WTC11 (cell line): Measurements from ENCODE around the gene CD4. TPM values are rescaled to one million over a fixed set of nuclear protein-coding genes. Genes with fewer than 3 reads are reported as not detected.

ENCODE experiments used
- ATAC-seq: fragments of 200-7000 bp; cut with Tn5 transposase; 2 replicates; pipeline ENCODE4 v1.10.0; 2021; ENCODE audit warnings: mild to moderate bottlenecking, moderate library complexity
- CTCF ChIA-PET: fragments of 300-600 bp; sonication (Branson Sonifier 250); formaldehyde crosslinking; loops from one replicate; lab custom pipeline; 2021; ENCODE audit warnings: antibody characterized with exemption; lab: Charles Lee
- POLR2A ChIA-PET: fragments of 350-600 bp; sonication (Branson Sonifier 250); formaldehyde crosslinking; loops from one replicate; lab custom pipeline; 2021; ENCODE audit warnings: antibody characterized with exemption; lab: Charles Lee
- DNase-seq: peaks from one replicate; pipeline ENCODE4 v3.0.0; 2021; ENCODE audit warnings: low spot score
- H3K27ac Mint-ChIP-seq: 2 replicates; pipeline ENCODE4 v1.8.0; 2021; ENCODE audit warnings: mixed read lengths
- H3K27me3 Mint-ChIP-seq: 2 replicates; pipeline ENCODE4 v1.8.0; 2021; ENCODE audit warnings: low read depth, mild to moderate bottlenecking, moderate library complexity, mixed read lengths
- H3K36me3 Mint-ChIP-seq: 2 replicates; pipeline ENCODE4 v1.8.0; 2021; ENCODE audit warnings: mixed read lengths
- H3K4me1 Mint-ChIP-seq: 2 replicates; pipeline ENCODE4 v1.8.0; 2022; ENCODE audit warnings: mixed read lengths
- H3K4me3 Mint-ChIP-seq: 2 replicates; pipeline ENCODE4 v1.8.0; 2021; ENCODE audit warnings: mild to moderate bottlenecking, moderate library complexity, mixed read lengths
- H3K9me3 Mint-ChIP-seq: 2 replicates; pipeline ENCODE4 v1.8.0; 2021; ENCODE audit warnings: mixed read lengths
- CREB1 ChIP-seq: sonication (generic); formaldehyde crosslinking; IDR thresholded peaks from 2 replicates; pipeline ENCODE4 v1.8.0; 2023; ENCODE audit warnings: mild to moderate bottlenecking, missing genetic modification reagents
- ETV6 ChIP-seq: sonication (generic); formaldehyde crosslinking; IDR thresholded peaks from 2 replicates; pipeline ENCODE4 v1.8.1; 2022; ENCODE audit warnings: mild to moderate bottlenecking, missing genetic modification reagents
- HMGA2 ChIP-seq: fragments of 250-450 bp; sonication (Bioruptor Pico); IDR thresholded peaks from 2 replicates; pipeline ENCODE4 v1.4.0; 2021; ENCODE audit warnings: mild to moderate bottlenecking, moderate library complexity
- IRF2 ChIP-seq: sonication (generic); formaldehyde crosslinking; IDR thresholded peaks from 2 replicates; pipeline ENCODE4 v1.8.0; 2022; ENCODE audit warnings: low read depth, missing genetic modification reagents, borderline replicate concordance
- JAZF1 ChIP-seq: fragments of 250-450 bp; sonication (Bioruptor Pico); IDR thresholded peaks from 2 replicates; pipeline ENCODE4 v1.9.0; 2021; ENCODE audit warnings: moderate library complexity, mild to moderate bottlenecking, inconsistent platforms
- KAT7 ChIP-seq: sonication (generic); formaldehyde crosslinking; IDR thresholded peaks from 2 replicates; pipeline ENCODE4 v1.8.1; 2023; ENCODE audit warnings: missing genetic modification reagents, mild to moderate bottlenecking, borderline replicate concordance
- RORB ChIP-seq: fragments of 250-450 bp; sonication (Bioruptor Pico); IDR thresholded peaks from 2 replicates; pipeline ENCODE4 v1.9.0; 2021; ENCODE audit warnings: mild to moderate bottlenecking
- SMAD3 ChIP-seq: sonication (generic); formaldehyde crosslinking; IDR thresholded peaks from 2 replicates; pipeline ENCODE4 v1.8.0; 2022; ENCODE audit warnings: missing genetic modification reagents, mild to moderate bottlenecking, borderline replicate concordance
- SOX15 ChIP-seq: fragments of 250-450 bp; sonication (Bioruptor Pico); IDR thresholded peaks from 2 replicates; pipeline ENCODE4 v1.9.0; 2021; ENCODE audit warnings: mild to moderate bottlenecking
- TCF7 ChIP-seq: sonication (generic); formaldehyde crosslinking; IDR thresholded peaks from 2 replicates; pipeline ENCODE4 v1.8.0; 2022; ENCODE audit warnings: mild to moderate bottlenecking, low read depth, missing genetic modification reagents, moderate library complexity
- TP53 ChIP-seq: sonication (generic); formaldehyde crosslinking; IDR thresholded peaks from 2 replicates; pipeline ENCODE4 v1.8.1; 2023; ENCODE audit warnings: mild to moderate bottlenecking, missing genetic modification reagents
- ZNF121 ChIP-seq: sonication (generic); formaldehyde crosslinking; IDR thresholded peaks from 2 replicates; pipeline ENCODE4 v1.8.0; 2023; ENCODE audit warnings: missing genetic modification reagents
- total RNA-seq: library from RNA; stranded (reverse); gene quantifications from 3 replicates; pipeline ENCODE4 v1.2.3, GENCODE V29; 2021
- TF ChIP-seq, protein P1 (sequence below): sonication (generic); formaldehyde crosslinking; IDR thresholded peaks from 2 replicates; pipeline ENCODE4 v1.8.1; 2022; ENCODE audit warnings: low read depth, missing genetic modification reagents, borderline replicate concordance
- TF ChIP-seq, protein P2 (sequence below): sonication (generic); formaldehyde crosslinking; IDR thresholded peaks from 2 replicates; pipeline ENCODE4 v1.8.1; 2023; ENCODE audit warnings: mild to moderate bottlenecking, missing genetic modification reagents, moderate library complexity
- TF ChIP-seq, protein P3 (sequence below): sonication (generic); formaldehyde crosslinking; IDR thresholded peaks from 2 replicates; pipeline ENCODE4 v1.8.0; 2023; ENCODE audit warnings: mild to moderate bottlenecking, missing genetic modification reagents
- TF ChIP-seq, protein P4 (sequence below): sonication (generic); formaldehyde crosslinking; IDR thresholded peaks from 2 replicates; pipeline ENCODE4 v1.8.1; 2022; ENCODE audit warnings: mild to moderate bottlenecking, missing genetic modification reagents, moderate library complexity, borderline replicate concordance
- TF ChIP-seq, protein P5 (sequence below): fragments of 200-600 bp; IDR thresholded peaks from 2 replicates; pipeline ENCODE4 v1.8.0; 2022; ENCODE audit warnings: antibody characterized with exemption
- TF ChIP-seq, protein P6 (sequence below): sonication (generic); formaldehyde crosslinking; IDR thresholded peaks from 2 replicates; pipeline ENCODE4 v1.8.1; 2022; ENCODE audit warnings: low read depth, mild to moderate bottlenecking, moderate library complexity, missing genetic modification reagents, borderline replicate concordance

The CD4 gene
- total RNA-seq, 1 experiment from 2014 or later, result 2.5 TPM

DNA sequence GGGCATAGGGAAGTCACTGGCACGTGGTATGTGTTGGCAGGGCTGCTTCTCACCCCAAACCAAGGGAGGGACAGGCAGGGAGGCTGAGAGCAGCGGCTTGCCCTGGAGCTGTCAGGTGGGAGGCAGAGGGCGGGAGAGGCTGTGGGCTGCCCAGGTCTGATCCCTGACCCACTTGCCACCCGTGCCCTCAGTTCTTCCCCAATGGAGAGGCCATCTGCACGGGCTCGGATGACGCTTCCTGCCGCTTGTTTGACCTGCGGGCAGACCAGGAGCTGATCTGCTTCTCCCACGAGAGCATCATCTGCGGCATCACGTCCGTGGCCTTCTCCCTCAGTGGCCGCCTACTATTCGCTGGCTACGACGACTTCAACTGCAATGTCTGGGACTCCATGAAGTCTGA lies 56.1 kb downstream of the CD4 start:
- no peaks in the 10 kb centered on the region for H3K9me3 Mint-ChIP-seq
- no peak overlapping the region for H3K27ac Mint-ChIP-seq
- DNase-seq, result no peak
- no peak for ATAC-seq
- ChIA-PET CTCF (interaction anchor here (0.8 to 1.6 kb wide), 2 partner anchors 24 to 27 kb away, joined by 3 to 4 read pairs; no protein-coding TSS in a partner anchor), POLR2A (no interaction called here)
- no peak overlapping the region for H3K4me3 Mint-ChIP-seq
- peaks cover 12% of the 10 kb centered on the region for H3K4me1 Mint-ChIP-seq
- H3K36me3 Mint-ChIP-seq, result peaks cover 61% of the 10 kb centered on the region
- H3K27me3 Mint-ChIP-seq, result no peaks in the 10 kb centered on the region
- TF ChIP-seq SMAD3 (CRISPR knock-in tag) (no peak), TP53 (CRISPR knock-in tag) (no peak), RORB (CRISPR knock-in tag) (no peak)

DNA sequence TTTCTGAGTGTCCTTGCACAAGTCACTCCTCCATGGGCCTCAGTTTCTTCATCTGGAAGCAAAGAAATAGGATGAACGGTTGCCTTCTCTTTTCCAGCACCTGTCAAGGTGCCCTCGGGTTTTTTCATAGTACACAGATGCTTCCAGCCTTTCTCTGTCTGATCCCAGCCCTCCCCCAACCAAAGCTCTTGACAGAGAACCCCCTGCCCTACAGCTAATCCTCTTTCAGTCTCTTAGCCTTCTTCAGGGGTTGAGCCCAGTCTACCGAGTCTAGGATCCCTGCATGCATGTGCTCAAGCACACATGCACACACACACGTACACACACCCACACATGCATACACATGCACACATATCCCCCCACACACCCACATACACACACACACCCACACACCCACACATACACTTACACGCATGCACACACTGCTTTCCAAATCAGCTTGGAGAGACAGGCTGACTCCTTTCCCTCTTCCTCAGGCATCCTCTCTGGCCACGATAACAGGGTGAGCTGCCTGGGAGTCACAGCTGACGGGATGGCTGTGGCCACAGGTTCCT lies 57.1 kb downstream of the CD4 start:
- H3K36me3 Mint-ChIP-seq, result peaks cover 61% of the 10 kb centered on the region
- ChIA-PET CTCF (interaction anchor here (0.8 kb wide), 1 partner anchor 23 kb away, joined by 3 read pairs; no protein-coding TSS in a partner anchor), POLR2A (no interaction called here)
- no peaks in the 10 kb centered on the region for H3K9me3 Mint-ChIP-seq
- H3K27ac Mint-ChIP-seq, result no peak overlapping the region
- H3K27me3 Mint-ChIP-seq, result no peaks in the 10 kb centered on the region
- peaks cover 14% of the 10 kb centered on the region for H3K4me1 Mint-ChIP-seq
- TF ChIP-seq CREB1 (CRISPR knock-in tag), result no peak
- no peak for TF ChIP-seq HMGA2 (CRISPR knock-in tag)
- no peak for TF ChIP-seq KAT7 (CRISPR knock-in tag)
- TF ChIP-seq IRF2 (CRISPR knock-in tag), result no peak
- TF ChIP-seq JAZF1 (CRISPR knock-in tag), result no peak
- TF ChIP-seq ETV6 (CRISPR knock-in tag), result no peak
- TF ChIP-seq, protein P1, sequence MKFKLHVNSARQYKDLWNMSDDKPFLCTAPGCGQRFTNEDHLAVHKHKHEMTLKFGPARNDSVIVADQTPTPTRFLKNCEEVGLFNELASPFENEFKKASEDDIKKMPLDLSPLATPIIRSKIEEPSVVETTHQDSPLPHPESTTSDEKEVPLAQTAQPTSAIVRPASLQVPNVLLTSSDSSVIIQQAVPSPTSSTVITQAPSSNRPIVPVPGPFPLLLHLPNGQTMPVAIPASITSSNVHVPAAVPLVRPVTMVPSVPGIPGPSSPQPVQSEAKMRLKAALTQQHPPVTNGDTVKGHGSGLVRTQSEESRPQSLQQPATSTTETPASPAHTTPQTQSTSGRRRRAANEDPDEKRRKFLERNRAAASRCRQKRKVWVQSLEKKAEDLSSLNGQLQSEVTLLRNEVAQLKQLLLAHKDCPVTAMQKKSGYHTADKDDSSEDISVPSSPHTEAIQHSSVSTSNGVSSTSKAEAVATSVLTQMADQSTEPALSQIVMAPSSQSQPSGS, result no peak
- TF ChIP-seq, protein P2, sequence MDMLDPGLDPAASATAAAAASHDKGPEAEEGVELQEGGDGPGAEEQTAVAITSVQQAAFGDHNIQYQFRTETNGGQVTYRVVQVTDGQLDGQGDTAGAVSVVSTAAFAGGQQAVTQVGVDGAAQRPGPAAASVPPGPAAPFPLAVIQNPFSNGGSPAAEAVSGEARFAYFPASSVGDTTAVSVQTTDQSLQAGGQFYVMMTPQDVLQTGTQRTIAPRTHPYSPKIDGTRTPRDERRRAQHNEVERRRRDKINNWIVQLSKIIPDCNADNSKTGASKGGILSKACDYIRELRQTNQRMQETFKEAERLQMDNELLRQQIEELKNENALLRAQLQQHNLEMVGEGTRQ (CRISPR knock-in tag), result no peak
- TF ChIP-seq, protein P3, sequence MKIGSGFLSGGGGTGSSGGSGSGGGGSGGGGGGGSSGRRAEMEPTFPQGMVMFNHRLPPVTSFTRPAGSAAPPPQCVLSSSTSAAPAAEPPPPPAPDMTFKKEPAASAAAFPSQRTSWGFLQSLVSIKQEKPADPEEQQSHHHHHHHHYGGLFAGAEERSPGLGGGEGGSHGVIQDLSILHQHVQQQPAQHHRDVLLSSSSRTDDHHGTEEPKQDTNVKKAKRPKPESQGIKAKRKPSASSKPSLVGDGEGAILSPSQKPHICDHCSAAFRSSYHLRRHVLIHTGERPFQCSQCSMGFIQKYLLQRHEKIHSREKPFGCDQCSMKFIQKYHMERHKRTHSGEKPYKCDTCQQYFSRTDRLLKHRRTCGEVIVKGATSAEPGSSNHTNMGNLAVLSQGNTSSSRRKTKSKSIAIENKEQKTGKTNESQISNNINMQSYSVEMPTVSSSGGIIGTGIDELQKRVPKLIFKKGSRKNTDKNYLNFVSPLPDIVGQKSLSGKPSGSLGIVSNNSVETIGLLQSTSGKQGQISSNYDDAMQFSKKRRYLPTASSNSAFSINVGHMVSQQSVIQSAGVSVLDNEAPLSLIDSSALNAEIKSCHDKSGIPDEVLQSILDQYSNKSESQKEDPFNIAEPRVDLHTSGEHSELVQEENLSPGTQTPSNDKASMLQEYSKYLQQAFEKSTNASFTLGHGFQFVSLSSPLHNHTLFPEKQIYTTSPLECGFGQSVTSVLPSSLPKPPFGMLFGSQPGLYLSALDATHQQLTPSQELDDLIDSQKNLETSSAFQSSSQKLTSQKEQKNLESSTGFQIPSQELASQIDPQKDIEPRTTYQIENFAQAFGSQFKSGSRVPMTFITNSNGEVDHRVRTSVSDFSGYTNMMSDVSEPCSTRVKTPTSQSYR (CRISPR knock-in tag), result no peak
- TF ChIP-seq, protein P4, sequence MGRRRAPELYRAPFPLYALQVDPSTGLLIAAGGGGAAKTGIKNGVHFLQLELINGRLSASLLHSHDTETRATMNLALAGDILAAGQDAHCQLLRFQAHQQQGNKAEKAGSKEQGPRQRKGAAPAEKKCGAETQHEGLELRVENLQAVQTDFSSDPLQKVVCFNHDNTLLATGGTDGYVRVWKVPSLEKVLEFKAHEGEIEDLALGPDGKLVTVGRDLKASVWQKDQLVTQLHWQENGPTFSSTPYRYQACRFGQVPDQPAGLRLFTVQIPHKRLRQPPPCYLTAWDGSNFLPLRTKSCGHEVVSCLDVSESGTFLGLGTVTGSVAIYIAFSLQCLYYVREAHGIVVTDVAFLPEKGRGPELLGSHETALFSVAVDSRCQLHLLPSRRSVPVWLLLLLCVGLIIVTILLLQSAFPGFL, result no peak
- no peak for TF ChIP-seq SOX15 (CRISPR knock-in tag)
- no peak for TF ChIP-seq SMAD3 (CRISPR knock-in tag)
- TF ChIP-seq TCF7 (CRISPR knock-in tag), result no peak
- TF ChIP-seq TP53 (CRISPR knock-in tag), result no peak
- TF ChIP-seq ZNF121 (CRISPR knock-in tag), result no peak
- TF ChIP-seq, protein P5, sequence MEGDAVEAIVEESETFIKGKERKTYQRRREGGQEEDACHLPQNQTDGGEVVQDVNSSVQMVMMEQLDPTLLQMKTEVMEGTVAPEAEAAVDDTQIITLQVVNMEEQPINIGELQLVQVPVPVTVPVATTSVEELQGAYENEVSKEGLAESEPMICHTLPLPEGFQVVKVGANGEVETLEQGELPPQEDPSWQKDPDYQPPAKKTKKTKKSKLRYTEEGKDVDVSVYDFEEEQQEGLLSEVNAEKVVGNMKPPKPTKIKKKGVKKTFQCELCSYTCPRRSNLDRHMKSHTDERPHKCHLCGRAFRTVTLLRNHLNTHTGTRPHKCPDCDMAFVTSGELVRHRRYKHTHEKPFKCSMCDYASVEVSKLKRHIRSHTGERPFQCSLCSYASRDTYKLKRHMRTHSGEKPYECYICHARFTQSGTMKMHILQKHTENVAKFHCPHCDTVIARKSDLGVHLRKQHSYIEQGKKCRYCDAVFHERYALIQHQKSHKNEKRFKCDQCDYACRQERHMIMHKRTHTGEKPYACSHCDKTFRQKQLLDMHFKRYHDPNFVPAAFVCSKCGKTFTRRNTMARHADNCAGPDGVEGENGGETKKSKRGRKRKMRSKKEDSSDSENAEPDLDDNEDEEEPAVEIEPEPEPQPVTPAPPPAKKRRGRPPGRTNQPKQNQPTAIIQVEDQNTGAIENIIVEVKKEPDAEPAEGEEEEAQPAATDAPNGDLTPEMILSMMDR, result no peak
- TF ChIP-seq, protein P6, sequence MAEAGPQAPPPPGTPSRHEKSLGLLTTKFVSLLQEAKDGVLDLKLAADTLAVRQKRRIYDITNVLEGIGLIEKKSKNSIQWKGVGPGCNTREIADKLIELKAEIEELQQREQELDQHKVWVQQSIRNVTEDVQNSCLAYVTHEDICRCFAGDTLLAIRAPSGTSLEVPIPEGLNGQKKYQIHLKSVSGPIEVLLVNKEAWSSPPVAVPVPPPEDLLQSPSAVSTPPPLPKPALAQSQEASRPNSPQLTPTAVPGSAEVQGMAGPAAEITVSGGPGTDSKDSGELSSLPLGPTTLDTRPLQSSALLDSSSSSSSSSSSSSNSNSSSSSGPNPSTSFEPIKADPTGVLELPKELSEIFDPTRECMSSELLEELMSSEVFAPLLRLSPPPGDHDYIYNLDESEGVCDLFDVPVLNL (CRISPR knock-in tag), result no peak
- H3K4me3 Mint-ChIP-seq, result no peak overlapping the region
- DNase-seq (no peak), ATAC-seq (no peak)
